Stimulated activated CD8-positive, alpha-beta memory T cell treated with anti-CD3 and anti-CD28 coated beads, Interleukin-7, amount 100 ng/mL, for 24 hours (primary cell): Measurements from ENCODE around the gene KDM2B.
"Not testable (repeated sequence)": the region's sequence is repeated elsewhere in the genome, so short reads cannot be mapped to it uniquely, and the experiment has no call there.

Experiments used
- DNase-seq: peaks from one replicate; pipeline ENCODE4 v3.0.0-alpha.2; 2020; ENCODE audit warnings: low read depth

Gene KDM2B

GRCh38 chr12:121503395-121503794, 77.4 kb downstream of the KDM2B start:
- no peak for DNase-seq

- no peak for DNase-seq
Measured at GRCh38 chr12:121501946-121502345, 78.9 kb downstream of the KDM2B start.

- peak; percentile 48 for DNase-seq
Measured at GRCh38 chr12:121499929-121500793, 80.7 kb downstream of the KDM2B start.

GRCh38 chr12:121495746-121496145, 85.1 kb downstream of the KDM2B start:
- DNase-seq: no peak

GRCh38 chr12:121494093-121494787, 86.6 kb downstream of the KDM2B start:
- DNase-seq: peak; percentile 44

- DNase-seq: no peak
Measured at GRCh38 chr12:121490401-121491281, 90.2 kb downstream of the KDM2B start.

- no peak for DNase-seq
Measured at GRCh38 chr12:121489874-121490273, 90.9 kb downstream of the KDM2B start.

- no peak for DNase-seq
Measured at GRCh38 chr12:121484967-121485366, 95.9 kb downstream of the KDM2B start.

- not testable (repeated sequence) for DNase-seq
Measured at GRCh38 chr12:121484564-121484963, 96.3 kb downstream of the KDM2B start.

- DNase-seq: no peak
Measured at GRCh38 chr12:121483949-121484348, 96.9 kb downstream of the KDM2B start.

- no peak for DNase-seq
Measured at GRCh38 chr12:121476477-121476876, 104.3 kb downstream of the KDM2B start.

- DNase-seq: no peak
Measured at GRCh38 chr12:121475279-121475678, 105.5 kb downstream of the KDM2B start.

- DNase-seq: no peak
Measured at GRCh38 chr12:121472150-121472905, 108.5 kb downstream of the KDM2B start.

- no peak for DNase-seq
Measured at GRCh38 chr12:121470751-121471150, 110.1 kb downstream of the KDM2B start.

- no peak for DNase-seq
Measured at GRCh38 chr12:121468499-121468801, 112.4 kb downstream of the KDM2B start.

- DNase-seq: no peak
Measured at GRCh38 chr12:121467638-121468498, 113.0 kb downstream of the KDM2B start.

- DNase-seq: peak; percentile 74
Measured at GRCh38 chr12:121466794-121467637, 113.8 kb downstream of the KDM2B start.

GRCh38 chr12:121465921-121466793, 114.7 kb downstream of the KDM2B start:
- DNase-seq: no peak

GRCh38 chr12:121464331-121464730, 116.5 kb downstream of the KDM2B start:
- no peak for DNase-seq
